GM12878 (cell line): ENCODE data around the gene TYRO3. TPM values are rescaled to one million over a fixed set of nuclear protein-coding genes. Genes with fewer than 3 reads are reported as not detected.

Experiments
- ATAC-seq: fragments of 200-7000 bp; cut with Tn5 transposase; 3 replicates; pipeline ENCODE4 v1.9.1; 2020; ENCODE audit warnings: mild to moderate bottlenecking, moderate library complexity
- BruUV-seq: library from RNA; stranded (reverse); fragments of 400-500 nt; replicated peaks from 2 replicates; lab custom pipeline; 2021; lab: Mats Ljungman, UMichigan
- CTCF ChIA-PET: fragments of 300-600 bp; sonication (Branson Sonifier 250); formaldehyde crosslinking; extraction: SDS; loops from one replicate; lab custom pipeline; 2021; ENCODE audit warnings: inconsistent platforms; lab: Yijun Ruan, JAX
- POLR2A ChIA-PET: fragments of 350-600 bp; formaldehyde crosslinking; extraction: SDS; loops from one replicate; lab custom pipeline; 2021; ENCODE audit warnings: inconsistent platforms; lab: Charles Lee
- RAD21 ChIA-PET: fragments of 300-600 bp; sonication (Branson Sonifier 250); formaldehyde crosslinking; loops from one replicate; lab custom pipeline; 2023; ENCODE audit warnings: antibody characterized with exemption; ENCODE audit not compliant: unreplicated experiment; lab: Charles Lee
- SMC1A ChIA-PET: fragments of 300-600 bp; sonication (Branson Sonifier 250); formaldehyde crosslinking; loops from one replicate; lab custom pipeline; 2023; ENCODE audit not compliant: unreplicated experiment, uncharacterized antibody; lab: Charles Lee
- DNase-seq: peaks from one replicate; pipeline ENCODE4 v3.0.0-alpha.2; 2011; ENCODE audit warnings: low read depth, low spot score
- FAIRE-seq: peaks from 3 replicates; lab custom pipeline; 2011; peaks lifted over from hg19 to GRCh38; lab: Jason Lieb, UNC
- H2AFZ ChIP-seq: 2 replicates; pipeline ENCODE4 v1.6.0; 2011; ENCODE audit warnings: low read depth, low read length, control low read depth; ENCODE audit not compliant: control insufficient read depth
- H3K27ac ChIP-seq: 2 replicates; pipeline ENCODE4 v1.5.1; 2011; ENCODE audit warnings: control low read depth; ENCODE audit not compliant: control insufficient read depth, insufficient read depth
- H3K27me3 ChIP-seq, 2 experiments: replicated peaks in 1 of 2; 2 replicates each; pipeline versions ENCODE4 v1.6.0 to v1.6.1; 2011; ENCODE audit warnings: low read length in 1 of 2; ENCODE audit not compliant: control insufficient read depth in 2 of 2, insufficient read depth in 2 of 2
- H3K36me3 ChIP-seq, 2 experiments: 2 replicates each; pipeline ENCODE4 v1.5.1; 2011; ENCODE audit warnings: low read length in 1 of 2; ENCODE audit not compliant: control insufficient read depth in 2 of 2, insufficient read depth in 2 of 2
- H3K4me1 ChIP-seq: 2 replicates; pipeline ENCODE4 v1.6.1; 2011; ENCODE audit warnings: mild to moderate bottlenecking, low read length, moderate library complexity, mixed read lengths; ENCODE audit not compliant: control insufficient read depth, insufficient read depth
- H3K4me2 ChIP-seq: 2 replicates; pipeline ENCODE4 v1.6.0; 2011; ENCODE audit warnings: control low read depth; ENCODE audit not compliant: control insufficient read depth, insufficient read depth
- H3K4me3 ChIP-seq: fragments of 200-600 bp; sonication (generic); 2 replicates; pipeline ENCODE4 v1.5.1; 2016
- H3K79me2 ChIP-seq: 2 replicates; pipeline ENCODE4 v1.6.0; 2011; ENCODE audit warnings: low read length; ENCODE audit not compliant: control insufficient read depth, insufficient read depth
- H3K9ac ChIP-seq: 2 replicates; pipeline ENCODE4 v1.8.0; 2011; ENCODE audit warnings: low read length, control low read depth, mixed read lengths; ENCODE audit not compliant: control insufficient read depth, insufficient read depth
- H3K9me3 ChIP-seq: replicated peaks from 3 replicates; pipeline ENCODE4 v1.5.1; 2011; ENCODE audit warnings: mild to moderate bottlenecking, low read length; ENCODE audit not compliant: control insufficient read depth, insufficient read depth
- H4K20me1 ChIP-seq: 2 replicates; pipeline ENCODE4 v1.6.0; 2011; ENCODE audit not compliant: control insufficient read depth, insufficient read depth
- ATF7 ChIP-seq: fragments of 450-650 bp; IDR thresholded peaks from 2 replicates; pipeline ENCODE4 v1.6.1; 2016; ENCODE audit warnings: low read depth, mild to moderate bottlenecking
- BHLHE40 ChIP-seq, 2 experiments: fragments of 450-650 bp in 1 of 2; IDR thresholded peaks; 2 replicates each; pipeline ENCODE4 v1.6.1; 2011 to 2017; ENCODE audit warnings: low read depth in 2 of 2, borderline replicate concordance in 1 of 2, improper control_type of control experiment in 1 of 2, low read length in 1 of 2, mild to moderate bottlenecking in 1 of 2
- ELK1 ChIP-seq: IDR thresholded peaks from 2 replicates; pipeline ENCODE4 v1.6.1; 2012; ENCODE audit warnings: low read depth, low read length, improper control_type of control experiment
- KAT2A ChIP-seq: conservative IDR thresholded peaks from 2 replicates; pipeline ENCODE4 v1.6.1; 2011; ENCODE audit warnings: low read depth, low read length; ENCODE audit not compliant: control insufficient read depth
- MXI1 ChIP-seq: fragments of 150-350 bp; IDR thresholded peaks from 2 replicates; pipeline ENCODE4 v1.6.1; 2011; ENCODE audit warnings: low read depth, mild to moderate bottlenecking, inconsistent platforms, low read length, improper control_type of control experiment
- PAX5 ChIP-seq: IDR thresholded peaks from 2 replicates; pipeline ENCODE4 v1.6.1; 2011; ENCODE audit warnings: low read depth, low read length, borderline replicate concordance
- PAX8 ChIP-seq: fragments of 450-650 bp; IDR thresholded peaks from 2 replicates; pipeline ENCODE4 v1.6.1; 2017; ENCODE audit warnings: mild to moderate bottlenecking, moderate library complexity
- PKNOX1 ChIP-seq: fragments of 450-650 bp; IDR thresholded peaks from 2 replicates; pipeline ENCODE4 v1.6.1; 2016; ENCODE audit warnings: mild to moderate bottlenecking
- SKIL ChIP-seq: fragments of 450-650 bp; IDR thresholded peaks from 2 replicates; pipeline ENCODE4 v1.6.1; 2017; ENCODE audit warnings: mild to moderate bottlenecking, low read depth, inconsistent platforms; ENCODE audit not compliant: poor library complexity, severe bottlenecking
- STAT3 ChIP-seq: IDR thresholded peaks from 2 replicates; pipeline ENCODE4 v1.6.1; 2011; ENCODE audit warnings: low read depth, low read length, improper control_type of control experiment
- TAF1 ChIP-seq: IDR thresholded peaks from 2 replicates; pipeline ENCODE4 v1.6.1; 2011; ENCODE audit warnings: mild to moderate bottlenecking, low read depth, low read length, borderline replicate concordance
- YBX1 ChIP-seq: fragments of 450-650 bp; IDR thresholded peaks from 2 replicates; pipeline ENCODE4 v1.6.1; 2016; ENCODE audit warnings: antibody characterized with exemption
- ZBTB4 ChIP-seq: fragments of 450-650 bp; formaldehyde crosslinking; IDR thresholded peaks from 2 replicates; pipeline ENCODE4 v1.4.0; 2022; ENCODE audit warnings: mild to moderate bottlenecking, moderate library complexity
- ZNF207 ChIP-seq: fragments of 450-650 bp; IDR thresholded peaks from 2 replicates; pipeline ENCODE4 v1.6.1; 2014; ENCODE audit warnings: antibody characterized with exemption, mild to moderate bottlenecking, borderline replicate concordance
- WGBS: methylation state at CpG from one replicate; pipeline ENCODE4 v1.1.6; 2016; ENCODE audit warnings: low lambda C conversion rate; ENCODE audit not compliant: insufficient replicate concordance, insufficient coverage; ENCODE audit errors: missing lambda C conversion rate; 5-methylcytosine and 5-hydroxymethylcytosine counted together
- in situ Hi-C: fragments of 300-500 bp; cut with MboI; formaldehyde crosslinking; loops from 9 replicates; pipeline ENCODE4 v1.14.3; 2018; ENCODE audit warnings: mixed read lengths
- intact Hi-C: fragments of 100-400 bp; cut with micrococcal nuclease; formaldehyde crosslinking; loops from one replicate; pipeline ENCODE4 v1.14.2; 2022; ENCODE audit not compliant: unreplicated experiment
- polyA plus RNA-seq, 11 experiments: library from polyadenylated mRNA; depleted of rRNA in 4 of 11; unstranded in 6 of 11; stranded (reverse) in 5 of 11; fragments of >200 nt; fragmentation: Nextera tagmentation in 4 of 11; fragmentation: Illumina TruSeq in 1 of 11; extraction: Ambion mirVana in 4 of 11; extraction: Trizol in 1 of 11; gene quantifications; 1 replicate in 1 of 11; 2 replicates in 10 of 11; pipeline versions ENCODE4 v1.2.1 to v1.2.3, GENCODE V29; 2011 to 2016; ENCODE audit warnings: inconsistent platforms in 2 of 11, missing spikeins in 2 of 11, low read depth in 1 of 11
- total RNA-seq, 4 experiments: library from RNA; depleted of rRNA in 3 of 4; stranded (reverse); fragments of >200 nt in 3 of 4; fragmentation: Illumina TruSeq in 1 of 4; extraction: Trizol in 1 of 4; gene quantifications; 2 replicates each; pipeline versions ENCODE4 v1.2.1 to v1.2.3, GENCODE V29; 2013 to 2021

Gene TYRO3
- total and polyA plus RNA-seq, 10 of the 15 experiments (the other 5 are each of a cell fraction or from before 2014, with no cell fraction given) = 0.06 to 0.28 (median 0.13) TPM; not detected in 4

- no peak overlapping the region for H2AFZ ChIP-seq
- H3K4me2 ChIP-seq = no peak overlapping the region
- 54% methylated on average over 6 of the region's 6 CpGs for WGBS
- CTCF ChIA-PET = no interaction called here
- no TSS peak for BruUV-seq
- in situ Hi-C loops = no loop called here
- intact Hi-C loops = no loop called here
- DNase-seq (no peak), ATAC-seq (no peak), FAIRE-seq (no peak)
- TF ChIP-seq ZBTB4 (CRISPR knock-in tag) = no peak
- no peak for TF ChIP-seq PAX8
- TF ChIP-seq ELK1 = no peak
- no peak for TF ChIP-seq KAT2A
- no peak for TF ChIP-seq PKNOX1
- no peak for TF ChIP-seq ZNF207
- no peak for TF ChIP-seq BHLHE40 (IDR thresholded peaks at IDR 0.05; ENCODE audit: borderline replicate concordance in 1 of 2, low read depth in 2 of 2, low read length in 1 of 2)
- TF ChIP-seq MXI1 = no peak
- TF ChIP-seq SKIL = no peak
- no peak for TF ChIP-seq YBX1
- no peak for TF ChIP-seq ATF7
- no peak for TF ChIP-seq PAX5
- no peak for TF ChIP-seq TAF1
- no peak for TF ChIP-seq STAT3
- H3K79me2 ChIP-seq = no peaks in the 10 kb centered on the region
- H3K27me3 ChIP-seq = peaks cover 4 to 8% of the 10 kb centered on the region in 2 experiments
- H3K9me3 ChIP-seq = no peaks in the 10 kb centered on the region
- SMC1A ChIA-PET = no interaction called here
- no peak overlapping the region for H3K9ac ChIP-seq
- POLR2A ChIA-PET = interaction anchor here (0.7 kb wide), 1 partner anchor 90 kb away, joined by 3 read pairs; no protein-coding TSS in a partner anchor
- RAD21 ChIA-PET = no interaction called here
- H3K36me3 ChIP-seq = no peaks in the 10 kb centered on the region
- H3K27ac ChIP-seq = no peak overlapping the region
- no peak overlapping the region for H3K4me3 ChIP-seq
- H4K20me1 ChIP-seq = no peaks in the 10 kb centered on the region
- no peaks in the 10 kb centered on the region for H3K4me1 ChIP-seq
Measured at GRCh38 chr15:41583795-41584194, 24.8 kb downstream of the TYRO3 start.
